Astrocyte (in vitro differentiated cells and primary cell): ENCODE results near the gene SULF2. TPM values are rescaled to one million over a fixed set of nuclear protein-coding genes. Genes with fewer than 3 reads are reported as not detected.
A peak's percentile ranks its signal among the peaks of the same experiment; 100 is the strongest.

Source experiments
- DNase-seq: peaks from one replicate; pipeline ENCODE4 v3.0.0-alpha.2; 2010; ENCODE audit warnings: low read depth
- FAIRE-seq: peaks from 2 replicates; lab custom pipeline; 2011; peaks lifted over from hg19 to GRCh38; lab: Jason Lieb, UNC
- H2AFZ ChIP-seq: 2 replicates; pipeline ENCODE4 v1.6.0; 2012; ENCODE audit warnings: low read depth, low read length, inconsistent platforms
- H3K27ac ChIP-seq: 2 replicates; pipeline ENCODE4 v1.5.1; 2011; ENCODE audit warnings: low read depth, low read length, inconsistent platforms
- H3K27me3 ChIP-seq: 2 replicates; pipeline ENCODE4 v1.6.0; 2011; ENCODE audit warnings: low read length, inconsistent platforms; ENCODE audit not compliant: insufficient read depth
- H3K36me3 ChIP-seq: 2 replicates; pipeline ENCODE4 v1.5.1; 2011; ENCODE audit warnings: low read length, inconsistent platforms; ENCODE audit not compliant: insufficient read depth
- H3K4me1 ChIP-seq: 2 replicates; pipeline ENCODE4 v1.5.1; 2011; ENCODE audit warnings: low read length, inconsistent platforms; ENCODE audit not compliant: insufficient read depth
- H3K4me2 ChIP-seq: 2 replicates; pipeline ENCODE4 v1.6.0; 2012; ENCODE audit warnings: low read length, inconsistent platforms
- H3K4me3 ChIP-seq: 2 replicates; pipeline ENCODE4 v1.5.1; 2011; ENCODE audit warnings: low read depth, mild to moderate bottlenecking, low read length, inconsistent platforms; ENCODE audit not compliant: insufficient read depth
- H3K79me2 ChIP-seq: 2 replicates; pipeline ENCODE4 v1.6.0; 2012; ENCODE audit warnings: mild to moderate bottlenecking, low read length, inconsistent platforms; ENCODE audit not compliant: insufficient read depth
- H3K9ac ChIP-seq: 2 replicates; pipeline ENCODE4 v1.6.0; 2012; ENCODE audit warnings: mild to moderate bottlenecking, low read length, inconsistent platforms
- H3K9me3 ChIP-seq: 2 replicates; pipeline ENCODE4 v1.5.1; 2012; ENCODE audit warnings: low read depth, mild to moderate bottlenecking, low read length, inconsistent platforms; ENCODE audit not compliant: insufficient read depth
- H4K20me1 ChIP-seq: 2 replicates; pipeline ENCODE4 v1.6.0; 2012; ENCODE audit warnings: low read length, inconsistent platforms; ENCODE audit not compliant: insufficient read depth
- H3K27ac Mint-ChIP-seq: one replicate; pipeline ENCODE4 v1.8.0; 2021; ENCODE audit warnings: mild to moderate bottlenecking, mixed read lengths; ENCODE audit not compliant: unreplicated experiment
- H3K27me3 Mint-ChIP-seq: one replicate; pipeline ENCODE4 v1.8.0; 2021; ENCODE audit warnings: low read depth, mixed read lengths; ENCODE audit not compliant: unreplicated experiment
- H3K36me3 Mint-ChIP-seq: one replicate; pipeline ENCODE4 v1.8.0; 2021; ENCODE audit warnings: low read depth, mixed read lengths; ENCODE audit not compliant: unreplicated experiment
- H3K4me1 Mint-ChIP-seq: one replicate; pipeline ENCODE4 v1.8.0; 2021; ENCODE audit warnings: low read depth, mixed read lengths; ENCODE audit not compliant: unreplicated experiment
- H3K4me3 Mint-ChIP-seq: one replicate; pipeline ENCODE4 v1.8.0; 2021; ENCODE audit warnings: mild to moderate bottlenecking, moderate library complexity, mixed read lengths; ENCODE audit not compliant: unreplicated experiment
- H3K9me3 Mint-ChIP-seq: one replicate; pipeline ENCODE4 v1.8.0; 2021; ENCODE audit warnings: mild to moderate bottlenecking, mixed read lengths; ENCODE audit not compliant: unreplicated experiment
- EZH2 ChIP-seq: IDR thresholded peaks from 2 replicates; pipeline ENCODE4 v1.6.1; 2012; ENCODE audit warnings: mild to moderate bottlenecking, low read length, inconsistent platforms; ENCODE audit not compliant: insufficient read depth
- total RNA-seq: library from RNA; stranded (reverse); gene quantifications from 2 replicates; pipeline ENCODE4 v1.2.1, GENCODE V29; 2021
- TF ChIP-seq, protein P1 (sequence below): IDR thresholded peaks from 2 replicates; pipeline ENCODE4 v1.5.1; 2011; ENCODE audit warnings: low read depth, mild to moderate bottlenecking, inconsistent platforms, low read length, moderate library complexity; ENCODE audit not compliant: insufficient read depth

SULF2 gene
- total RNA-seq, 1 donor from 2014 or later = 139 TPM

DNA sequence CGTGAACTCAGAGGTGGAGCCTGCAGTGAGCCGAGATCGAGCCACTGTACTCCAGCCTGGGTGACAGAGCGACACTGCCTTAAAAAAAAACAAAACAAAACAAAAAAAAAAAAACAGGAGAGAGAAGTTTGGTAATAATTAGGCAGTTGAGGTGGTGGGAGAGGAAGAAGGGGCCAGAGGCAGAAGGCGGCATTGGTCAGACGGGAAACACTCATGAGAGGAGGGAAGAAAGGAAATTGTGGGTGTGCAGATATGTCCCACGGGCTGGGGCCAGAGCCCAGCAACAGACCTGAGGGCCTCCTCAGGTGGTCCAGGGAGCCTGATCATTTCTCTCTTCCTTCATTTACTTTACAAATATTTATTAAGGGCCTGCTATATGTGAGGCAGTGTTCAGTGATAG, 20.0 kb downstream of the SULF2 start:
- H3K27ac ChIP-seq = no peak overlapping the region
- H3K4me2 ChIP-seq = no peak overlapping the region
- no peak overlapping the region for H3K4me3 Mint-ChIP-seq
- peaks cover 7% of the 10 kb centered on the region for H3K27me3 ChIP-seq
- H3K27me3 Mint-ChIP-seq = peaks cover 9% of the 10 kb centered on the region
- no peaks in the 10 kb centered on the region for H3K36me3 ChIP-seq
- H3K4me3 ChIP-seq = no peak overlapping the region
- H4K20me1 ChIP-seq = peaks cover 22% of the 10 kb centered on the region
- peaks cover 12% of the 10 kb centered on the region for H3K4me1 Mint-ChIP-seq
- DNase-seq (no peak), FAIRE-seq (no peak)
- no peak for TF ChIP-seq EZH2
- TF ChIP-seq, protein P1, sequence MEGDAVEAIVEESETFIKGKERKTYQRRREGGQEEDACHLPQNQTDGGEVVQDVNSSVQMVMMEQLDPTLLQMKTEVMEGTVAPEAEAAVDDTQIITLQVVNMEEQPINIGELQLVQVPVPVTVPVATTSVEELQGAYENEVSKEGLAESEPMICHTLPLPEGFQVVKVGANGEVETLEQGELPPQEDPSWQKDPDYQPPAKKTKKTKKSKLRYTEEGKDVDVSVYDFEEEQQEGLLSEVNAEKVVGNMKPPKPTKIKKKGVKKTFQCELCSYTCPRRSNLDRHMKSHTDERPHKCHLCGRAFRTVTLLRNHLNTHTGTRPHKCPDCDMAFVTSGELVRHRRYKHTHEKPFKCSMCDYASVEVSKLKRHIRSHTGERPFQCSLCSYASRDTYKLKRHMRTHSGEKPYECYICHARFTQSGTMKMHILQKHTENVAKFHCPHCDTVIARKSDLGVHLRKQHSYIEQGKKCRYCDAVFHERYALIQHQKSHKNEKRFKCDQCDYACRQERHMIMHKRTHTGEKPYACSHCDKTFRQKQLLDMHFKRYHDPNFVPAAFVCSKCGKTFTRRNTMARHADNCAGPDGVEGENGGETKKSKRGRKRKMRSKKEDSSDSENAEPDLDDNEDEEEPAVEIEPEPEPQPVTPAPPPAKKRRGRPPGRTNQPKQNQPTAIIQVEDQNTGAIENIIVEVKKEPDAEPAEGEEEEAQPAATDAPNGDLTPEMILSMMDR = no peak
- H3K9ac ChIP-seq = no peak overlapping the region
- no peaks in the 10 kb centered on the region for H3K79me2 ChIP-seq
- peak overlapping the region; percentile 75 for H3K27ac Mint-ChIP-seq
- no peaks in the 10 kb centered on the region for H3K9me3 Mint-ChIP-seq
- peaks cover 18% of the 10 kb centered on the region for H3K36me3 Mint-ChIP-seq
- H2AFZ ChIP-seq = no peak overlapping the region
- H3K4me1 ChIP-seq = peaks cover 6% of the 10 kb centered on the region
- H3K9me3 ChIP-seq = peaks cover 3% of the 10 kb centered on the region

DNA sequence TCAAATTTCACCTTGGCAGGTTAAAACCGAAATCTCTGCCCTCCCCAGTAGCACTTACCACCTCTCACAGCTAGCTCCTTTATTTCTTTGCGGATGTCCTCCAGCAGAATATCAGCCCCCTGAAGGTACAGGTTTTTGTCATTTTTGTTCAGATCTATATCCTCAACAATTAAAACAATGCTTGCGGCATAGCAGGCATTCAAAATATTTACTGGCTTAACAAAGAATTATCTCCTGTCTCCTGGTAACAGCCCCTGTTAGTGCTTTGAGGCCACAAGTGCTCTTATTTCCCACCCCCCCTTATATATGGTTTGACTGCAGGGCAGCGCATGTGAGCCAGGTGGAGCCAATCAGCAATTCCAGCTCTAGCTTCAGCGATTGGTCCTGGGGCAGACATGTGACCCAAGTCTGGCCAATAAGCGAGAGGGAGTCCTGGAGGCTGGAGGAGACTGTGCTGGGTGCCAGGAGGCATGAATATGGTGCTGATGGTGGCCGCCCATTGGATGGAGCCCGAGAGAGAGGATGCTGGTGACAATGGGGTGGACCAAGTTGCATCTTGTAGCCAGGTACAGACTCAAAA, 21.0 kb downstream of the SULF2 start:
- peaks cover 7% of the 10 kb centered on the region for H3K27me3 ChIP-seq
- H3K79me2 ChIP-seq = no peaks in the 10 kb centered on the region
- no peak for TF ChIP-seq EZH2
- TF ChIP-seq, protein P1 = no peak
- peaks cover 24% of the 10 kb centered on the region for H4K20me1 ChIP-seq
- H3K36me3 Mint-ChIP-seq = peaks cover 16% of the 10 kb centered on the region
- H3K9me3 ChIP-seq = peaks cover 3% of the 10 kb centered on the region
- no peak for DNase-seq
- no peak overlapping the region for H3K4me3 Mint-ChIP-seq
- H3K9ac ChIP-seq = no peak overlapping the region
- peaks cover 6% of the 10 kb centered on the region for H3K4me1 ChIP-seq
- no peak overlapping the region for H3K4me2 ChIP-seq
- no peaks in the 10 kb centered on the region for H3K36me3 ChIP-seq
- no peaks in the 10 kb centered on the region for H3K9me3 Mint-ChIP-seq
- no peak for FAIRE-seq
- H3K4me3 ChIP-seq = no peak overlapping the region
- no peak overlapping the region for H3K27ac Mint-ChIP-seq
- H3K4me1 Mint-ChIP-seq = peaks cover 12% of the 10 kb centered on the region
- peaks cover 10% of the 10 kb centered on the region for H3K27me3 Mint-ChIP-seq
- no peak overlapping the region for H3K27ac ChIP-seq
- no peak overlapping the region for H2AFZ ChIP-seq

DNA sequence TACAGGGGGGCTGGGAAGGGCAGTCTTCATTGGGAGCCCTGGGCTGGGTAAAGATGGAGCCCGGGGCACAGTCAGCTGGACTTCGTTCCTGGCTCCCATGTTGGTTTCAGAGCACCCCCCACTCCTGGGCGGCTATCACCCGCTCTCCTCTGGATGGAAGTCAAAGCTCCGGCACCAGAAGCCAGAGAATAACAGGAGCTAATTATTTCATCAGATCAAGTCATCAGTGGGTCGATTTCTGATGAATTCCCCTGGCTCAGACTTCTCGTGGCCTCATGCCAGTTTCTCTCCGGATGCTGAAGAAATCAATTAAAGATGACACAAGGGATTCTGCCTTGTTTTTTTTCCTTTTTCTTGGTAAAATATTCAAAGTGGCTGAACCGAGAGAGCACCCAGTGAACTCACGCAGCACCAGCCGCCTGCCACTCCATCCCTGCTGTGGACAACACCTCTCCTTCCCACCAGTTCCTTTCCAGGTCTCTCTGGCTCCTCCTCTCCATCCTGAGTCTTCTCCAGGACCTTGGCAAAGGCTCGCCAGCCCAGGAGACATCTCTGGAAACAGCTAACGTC, 22.5 kb downstream of the SULF2 start:
- H3K4me3 ChIP-seq = no peak overlapping the region
- no peak overlapping the region for H3K9ac ChIP-seq
- no peak for TF ChIP-seq EZH2
- no peak overlapping the region for H3K4me2 ChIP-seq
- H3K9me3 ChIP-seq = peaks cover 3% of the 10 kb centered on the region
- FAIRE-seq = no peak
- DNase-seq = peak; percentile 62
- H4K20me1 ChIP-seq = peaks cover 24% of the 10 kb centered on the region
- H3K36me3 Mint-ChIP-seq = peaks cover 16% of the 10 kb centered on the region
- H3K27ac ChIP-seq = no peak overlapping the region
- no peak overlapping the region for H3K4me3 Mint-ChIP-seq
- H3K79me2 ChIP-seq = no peaks in the 10 kb centered on the region
- peaks cover 6% of the 10 kb centered on the region for H3K4me1 ChIP-seq
- H3K9me3 Mint-ChIP-seq = no peaks in the 10 kb centered on the region
- no peak overlapping the region for H3K27ac Mint-ChIP-seq
- H2AFZ ChIP-seq = no peak overlapping the region
- peaks cover 12% of the 10 kb centered on the region for H3K27me3 ChIP-seq
- H3K4me1 Mint-ChIP-seq = peaks cover 18% of the 10 kb centered on the region
- H3K36me3 ChIP-seq = no peaks in the 10 kb centered on the region
- H3K27me3 Mint-ChIP-seq = peaks cover 11% of the 10 kb centered on the region
